Measurements from ENCODE around the gene COL27A1.
"Not testable (repeated sequence)": the region's sequence is repeated elsewhere in the genome, so short reads cannot be mapped to it uniquely, and the experiment has no call there.

Gene COL27A1

DNA sequence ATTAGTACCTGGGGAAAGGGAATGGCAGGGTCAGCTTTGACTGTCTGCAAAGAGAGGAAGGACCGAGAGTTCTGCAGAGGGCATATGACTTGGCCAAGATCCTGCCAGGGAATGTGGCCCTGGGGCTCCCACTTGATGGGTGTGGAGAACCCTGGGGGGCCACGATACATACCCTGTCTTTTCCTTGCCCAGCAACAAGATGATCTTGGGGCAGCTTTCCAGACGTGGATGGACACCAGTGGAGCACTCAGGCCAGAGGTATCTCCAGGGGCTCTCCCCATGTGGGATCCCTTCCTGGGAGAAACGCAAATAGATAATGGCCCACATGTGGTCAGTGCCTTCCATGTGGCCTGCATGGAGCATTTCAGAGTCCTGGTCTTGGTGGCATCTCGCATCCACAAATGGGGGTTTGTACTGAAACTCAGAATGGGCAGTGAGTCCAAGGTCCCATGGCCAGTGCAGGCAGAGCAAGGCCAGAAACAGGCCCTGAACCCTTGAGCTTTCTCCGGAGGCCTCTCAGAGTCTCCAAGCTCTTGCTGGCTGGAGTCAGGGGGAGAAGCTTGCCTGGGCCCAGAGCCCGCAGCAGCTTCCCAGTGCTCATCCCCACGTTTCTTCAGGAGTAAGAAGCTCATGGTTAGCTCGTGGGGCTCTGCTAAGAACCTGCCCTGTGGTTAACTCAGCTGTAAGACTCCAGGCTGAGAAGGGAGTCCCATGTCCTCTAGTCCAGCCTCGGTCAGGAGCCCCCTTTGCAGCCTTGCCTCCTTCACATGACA is 149.3 kb downstream of the COL27A1 start:
- no peak for DNase-seq (ENCODE audit: low read depth in 2 of 2)

DNA sequence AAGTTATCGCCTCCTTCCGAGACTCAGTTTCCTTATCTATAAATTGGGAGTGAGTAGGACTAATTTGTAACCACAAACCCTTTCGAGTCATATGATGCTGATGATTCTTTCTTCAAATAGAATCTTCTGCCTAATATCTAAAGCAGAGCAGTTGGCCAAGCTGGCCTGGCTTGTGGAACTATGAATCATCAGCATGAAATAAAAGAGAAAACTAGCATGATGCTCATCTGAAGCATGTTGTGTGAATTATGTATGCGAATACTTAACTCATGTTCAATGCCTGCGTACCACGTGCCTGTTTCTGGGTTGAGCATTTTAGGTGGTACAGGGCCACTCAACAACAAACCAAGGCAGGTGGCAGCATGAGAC is 152.5 kb downstream of the COL27A1 start:
- DNase-seq (ENCODE audit: low read depth in 2 of 2), result no peak

DNA sequence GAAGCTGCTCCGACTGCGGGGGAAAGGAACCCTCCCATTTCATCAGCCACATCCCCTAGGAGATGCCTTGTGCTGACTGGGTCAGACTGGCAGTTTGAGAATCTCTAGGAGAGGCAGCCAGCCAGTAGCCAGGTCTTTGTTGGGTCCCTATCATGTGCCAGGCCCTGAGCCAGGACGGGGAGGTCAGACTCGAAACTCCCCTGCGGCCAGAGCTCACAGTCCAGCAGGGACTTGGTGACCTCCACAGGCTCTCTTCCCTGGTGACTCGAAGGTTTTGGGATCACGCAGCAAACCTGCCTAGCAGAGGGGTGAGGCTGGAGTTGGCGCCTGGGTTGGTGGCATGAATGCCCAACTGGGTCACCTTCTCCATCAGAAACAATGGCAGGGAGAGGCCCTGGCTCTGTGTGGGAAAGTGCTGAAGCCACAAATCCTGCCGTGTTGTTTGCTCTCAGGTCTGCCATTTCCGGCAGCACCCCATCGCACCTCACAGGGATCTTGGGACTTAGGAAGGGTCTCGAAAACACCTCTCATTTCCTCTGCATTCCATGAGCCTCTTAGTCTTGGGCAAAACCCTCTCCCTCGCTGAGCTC is 153.1 kb downstream of the COL27A1 start:
- no peak for DNase-seq (ENCODE audit: low read depth in 2 of 2)

DNA sequence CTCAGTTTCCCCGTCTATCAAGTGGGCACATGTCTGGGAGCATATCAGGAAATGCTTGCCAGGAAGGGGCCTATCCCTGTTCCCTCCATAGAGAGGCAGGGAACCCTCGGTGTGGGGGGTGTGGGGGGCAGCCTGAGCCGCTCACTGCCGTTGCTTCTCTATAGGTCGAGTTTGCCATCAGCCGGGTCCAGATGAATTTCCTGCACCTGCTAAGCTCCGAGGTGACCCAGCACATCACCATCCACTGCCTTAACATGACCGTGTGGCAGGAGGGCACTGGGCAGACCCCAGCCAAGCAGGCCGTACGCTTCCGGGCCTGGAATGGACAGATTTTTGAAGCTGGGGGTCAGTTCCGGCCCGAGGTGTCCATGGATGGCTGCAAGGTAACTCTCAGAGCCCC is 153.8 kb downstream of the COL27A1 start:
- DNase-seq (ENCODE audit: low read depth in 2 of 2), result no peak

DNA sequence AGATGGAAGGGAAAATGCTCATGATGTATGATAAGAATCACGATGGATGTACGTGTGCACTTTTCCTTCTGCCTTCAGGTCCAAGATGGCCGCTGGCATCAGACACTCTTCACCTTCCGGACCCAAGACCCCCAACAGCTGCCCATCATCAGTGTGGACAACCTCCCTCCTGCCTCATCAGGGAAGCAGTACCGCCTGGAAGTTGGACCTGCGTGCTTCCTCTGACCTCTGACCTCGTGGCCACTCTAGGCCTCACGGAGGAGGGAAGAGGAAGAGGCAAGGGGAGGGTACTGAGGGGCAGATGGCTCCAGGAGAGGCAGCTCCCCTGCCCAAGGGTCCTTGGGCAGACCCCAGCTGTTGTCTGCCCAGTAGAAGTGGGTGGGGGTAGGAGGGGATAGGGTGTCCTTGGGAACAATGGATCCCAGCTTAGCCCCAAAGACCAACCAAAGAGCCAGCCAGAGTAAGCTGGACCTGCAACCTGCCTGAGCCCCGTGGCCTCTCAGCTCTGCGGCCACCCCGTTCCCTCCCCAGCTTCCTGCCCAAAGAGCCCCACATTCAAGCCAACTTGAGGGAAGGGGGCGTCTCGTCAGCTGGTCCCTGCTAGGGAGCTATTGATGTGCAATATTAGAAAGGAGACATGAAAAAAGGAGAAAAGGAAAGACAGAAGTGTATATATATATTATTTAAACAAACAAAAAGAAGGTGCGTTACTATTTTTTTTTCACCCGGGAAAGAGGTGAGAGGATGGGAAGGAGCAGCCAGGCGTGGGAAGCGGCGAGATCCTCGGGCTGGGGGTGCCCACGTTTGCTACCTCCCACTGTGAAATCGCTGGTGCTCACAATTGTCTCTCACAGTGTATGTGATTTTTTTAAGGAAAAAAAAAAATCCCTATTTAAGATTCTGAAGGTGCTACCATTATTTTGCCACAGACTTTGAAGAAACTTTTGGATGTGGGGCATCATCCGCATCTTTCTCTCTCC is 155.4 kb downstream of the COL27A1 start:
- DNase-seq (ENCODE audit: low read depth in 2 of 2), result no peak

DNA sequence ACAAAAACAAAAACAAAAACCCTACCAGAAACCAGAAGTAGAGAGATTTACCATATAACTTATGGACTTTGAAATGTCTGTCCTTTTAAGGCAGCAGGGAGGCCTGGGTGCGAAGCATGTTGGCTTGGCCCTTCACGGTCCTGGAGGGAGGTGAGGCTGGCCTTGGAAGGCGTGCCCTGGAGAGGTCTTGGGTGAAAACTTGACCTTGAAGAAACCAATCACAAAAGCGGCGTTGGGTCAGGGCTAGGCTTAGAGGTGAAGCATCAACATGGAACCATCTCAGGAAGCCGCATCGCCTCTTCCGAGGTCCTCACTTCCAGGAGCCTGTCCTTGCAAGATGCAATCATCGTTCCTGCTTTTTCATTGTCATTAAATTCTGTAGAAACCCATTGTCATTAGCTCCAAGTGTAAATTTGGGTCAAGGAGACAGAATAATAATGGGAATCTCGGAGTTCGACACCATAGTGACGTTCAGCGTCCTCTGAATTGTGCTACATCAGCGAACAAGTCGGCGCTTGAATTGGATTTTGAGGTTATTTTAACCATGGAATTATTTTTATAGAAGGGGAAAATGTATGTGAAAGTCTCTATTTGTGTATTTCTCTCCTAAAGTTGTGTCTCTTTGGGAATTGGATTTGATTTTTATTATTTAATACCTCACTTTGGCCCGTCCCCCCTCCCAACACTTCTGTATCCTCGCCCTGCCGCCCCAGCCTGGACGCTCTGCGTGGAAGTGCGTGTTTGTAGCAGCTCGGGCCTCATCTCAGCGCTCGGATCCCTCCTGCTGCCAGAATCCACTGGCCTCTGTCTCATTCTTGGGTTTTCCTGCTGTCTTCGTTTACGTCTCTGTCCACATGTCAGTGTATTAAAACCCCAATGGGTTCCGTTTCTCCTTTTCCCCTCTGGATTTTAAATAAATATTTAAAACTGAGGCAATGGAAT is 156.5 kb downstream of the COL27A1 start:
- no peak for DNase-seq (ENCODE audit: low read depth in 2 of 2)

DNA sequence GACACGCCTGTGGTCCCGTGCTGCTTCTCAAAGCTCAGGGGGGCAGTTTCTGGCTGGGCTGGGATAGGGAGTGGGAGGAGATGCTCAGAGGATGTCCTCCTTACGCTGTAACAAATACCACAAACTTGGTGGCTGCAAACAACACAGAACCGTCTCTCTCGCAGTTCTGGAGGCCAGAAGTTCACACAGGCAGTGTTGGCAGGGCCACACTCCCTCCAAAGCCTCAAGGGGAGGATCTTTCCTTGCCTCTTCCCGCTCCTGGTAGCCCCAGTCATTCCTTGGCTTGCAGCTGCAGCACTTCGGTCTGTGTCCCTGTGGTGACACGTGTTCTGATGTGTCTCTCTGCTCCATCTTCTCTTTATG is 157.2 kb downstream of the COL27A1 start:
- no peak for DNase-seq (ENCODE audit: low read depth in 2 of 2)

DNA sequence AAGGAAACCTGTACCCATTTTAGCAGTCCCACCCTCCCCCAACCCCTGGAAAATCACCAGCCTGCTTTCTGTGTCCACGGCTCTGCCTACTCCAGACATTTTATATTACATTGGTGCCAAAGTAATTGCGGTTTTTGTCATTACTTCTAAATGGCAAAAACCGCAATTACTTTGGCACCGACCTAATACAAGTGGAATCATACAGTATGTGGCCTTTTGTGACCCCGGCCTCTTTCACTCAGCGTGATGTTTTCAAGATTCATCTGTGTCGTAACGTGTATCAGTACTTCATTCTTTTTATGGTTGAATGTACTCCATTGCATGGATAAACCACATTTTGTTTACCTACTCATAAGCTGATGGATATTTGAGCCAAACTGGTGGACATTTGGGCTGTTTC is 157.8 kb downstream of the COL27A1 start:
- DNase-seq (ENCODE audit: low read depth in 2 of 2), result no peak

DNA sequence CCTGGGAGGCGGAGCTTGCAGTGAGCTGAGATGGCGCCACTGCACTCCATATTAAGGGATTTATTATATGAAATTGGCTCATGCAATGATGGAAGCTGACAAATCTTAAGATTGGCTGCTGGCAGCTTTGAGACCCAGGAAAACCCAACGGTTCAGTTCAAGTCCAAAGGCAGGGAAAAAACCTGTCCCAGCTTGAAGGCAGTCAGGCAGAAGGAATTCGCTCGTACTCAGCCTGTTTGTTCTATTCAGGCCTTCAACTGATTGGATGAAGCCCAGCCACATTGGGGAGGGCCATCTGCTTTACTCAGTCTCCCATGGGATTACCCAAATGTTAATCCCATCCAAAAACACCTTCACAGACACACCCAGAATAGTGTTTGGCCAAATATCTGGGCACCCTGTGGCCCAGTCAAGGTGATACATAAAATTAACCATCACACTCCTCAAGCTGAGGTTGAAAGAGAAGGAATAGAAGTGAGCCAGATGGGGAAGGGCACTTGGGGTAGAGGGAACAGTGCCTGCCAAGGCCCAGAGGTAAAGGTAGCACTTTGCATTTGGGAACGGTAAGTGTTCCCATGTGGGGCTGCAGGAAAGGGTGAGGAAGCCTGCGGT is 159.0 kb downstream of the COL27A1 start:
- DNase-seq (ENCODE audit: low read depth in 2 of 2), result no peak

DNA sequence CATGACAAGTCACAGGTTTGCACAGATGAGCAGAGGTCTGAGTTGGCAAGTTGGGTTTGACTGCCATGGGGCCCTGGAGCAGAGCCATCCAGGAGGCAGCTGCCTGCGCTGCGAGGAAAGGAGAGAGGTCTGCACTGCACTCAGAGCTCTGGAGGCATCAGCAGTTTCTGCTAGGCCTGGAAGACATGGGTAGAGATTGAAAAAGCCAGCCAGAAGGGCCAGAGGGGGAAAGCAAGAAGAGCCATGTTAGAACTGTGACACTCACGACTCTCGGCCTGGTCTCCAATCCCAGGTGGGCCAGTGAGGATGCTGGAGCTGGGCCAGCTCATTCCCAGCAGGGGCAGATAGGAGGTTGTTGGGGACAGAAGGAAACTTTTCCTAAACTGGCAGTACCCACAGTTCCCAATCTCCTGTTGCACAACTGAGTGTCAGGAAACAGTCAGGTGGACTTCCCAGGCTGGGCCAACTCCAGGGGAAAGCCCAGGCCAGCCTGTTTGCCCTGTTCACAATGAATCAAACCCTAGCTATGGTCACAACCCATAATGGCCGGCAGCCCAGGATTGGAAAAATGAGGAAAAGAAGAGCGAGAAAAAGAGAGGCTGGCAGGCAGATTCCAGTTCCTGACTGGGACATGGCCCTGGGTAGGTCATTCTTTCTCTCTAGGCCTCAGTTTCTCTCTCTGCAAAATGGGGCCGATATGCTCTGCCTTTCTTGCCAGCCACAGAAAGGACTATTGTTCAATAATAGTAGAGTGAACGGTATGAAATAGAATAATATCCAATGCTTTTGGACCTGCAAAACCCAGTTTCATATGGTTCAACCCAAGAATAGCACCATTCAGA is 159.8 kb downstream of the COL27A1 start:
- DNase-seq (ENCODE audit: low read depth in 2 of 2), result no peak

DNA sequence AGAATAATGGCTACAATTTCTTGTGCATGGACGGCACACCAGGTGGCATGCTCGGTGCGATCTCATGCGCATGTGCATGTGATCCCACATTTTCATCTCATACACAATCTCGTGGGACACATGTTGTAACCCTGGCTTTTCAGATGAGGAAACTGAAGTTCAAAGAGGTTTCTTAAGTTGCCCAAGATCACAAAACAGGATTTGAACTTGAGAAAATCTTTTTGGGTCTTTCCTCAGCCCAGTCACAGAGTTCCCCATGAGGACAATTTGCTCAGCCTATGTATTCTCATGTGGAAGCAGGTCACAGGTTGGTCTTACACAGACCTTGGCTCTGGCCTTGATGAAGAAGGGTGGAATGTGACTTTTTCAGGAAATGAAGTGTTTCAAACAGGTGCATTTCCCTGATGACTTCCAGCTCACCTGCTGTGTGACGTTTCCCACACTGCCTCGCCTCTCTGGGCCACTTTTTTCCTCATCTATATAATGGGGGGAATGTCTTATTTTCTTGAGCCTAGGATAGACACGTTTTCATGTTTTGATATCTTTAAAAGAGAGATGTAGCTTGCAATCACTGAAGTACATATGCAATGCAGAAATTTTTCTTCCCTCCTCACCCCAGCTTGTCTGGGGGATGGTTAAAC is 160.5 kb downstream of the COL27A1 start:
- no peak for DNase-seq (ENCODE audit: low read depth in 2 of 2)

DNA sequence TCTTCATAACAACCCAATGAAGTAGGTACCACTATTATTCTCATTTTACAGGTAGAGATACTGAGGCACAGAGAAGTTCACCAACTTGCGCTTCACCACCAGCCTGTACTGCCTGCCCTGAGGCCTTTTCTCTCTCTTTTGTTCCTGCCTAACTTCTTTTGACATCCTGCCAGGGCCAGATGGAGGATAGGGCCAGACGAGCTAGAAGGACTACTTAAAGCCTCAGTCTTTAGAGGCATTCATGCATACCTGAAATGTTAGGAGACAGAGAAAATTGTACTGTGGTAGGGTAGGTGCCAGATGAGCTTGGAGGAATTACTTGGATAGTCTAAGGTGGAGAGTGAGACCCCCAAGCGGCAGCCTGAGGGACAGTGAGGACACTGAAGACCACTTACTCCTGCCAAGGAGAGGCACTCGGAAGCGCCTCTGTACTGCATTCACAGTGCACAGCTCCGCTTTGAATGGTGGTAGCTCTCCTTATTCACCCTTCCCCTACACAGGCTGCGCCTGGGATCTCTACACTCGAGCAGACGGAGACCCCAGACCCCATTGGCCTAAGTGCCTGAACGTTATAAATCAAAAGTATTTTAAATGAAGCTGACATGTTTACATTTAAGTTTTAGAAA is 161.4 kb downstream of the COL27A1 start:
- DNase-seq (ENCODE audit: low read depth in 2 of 2), result no peak

DNA sequence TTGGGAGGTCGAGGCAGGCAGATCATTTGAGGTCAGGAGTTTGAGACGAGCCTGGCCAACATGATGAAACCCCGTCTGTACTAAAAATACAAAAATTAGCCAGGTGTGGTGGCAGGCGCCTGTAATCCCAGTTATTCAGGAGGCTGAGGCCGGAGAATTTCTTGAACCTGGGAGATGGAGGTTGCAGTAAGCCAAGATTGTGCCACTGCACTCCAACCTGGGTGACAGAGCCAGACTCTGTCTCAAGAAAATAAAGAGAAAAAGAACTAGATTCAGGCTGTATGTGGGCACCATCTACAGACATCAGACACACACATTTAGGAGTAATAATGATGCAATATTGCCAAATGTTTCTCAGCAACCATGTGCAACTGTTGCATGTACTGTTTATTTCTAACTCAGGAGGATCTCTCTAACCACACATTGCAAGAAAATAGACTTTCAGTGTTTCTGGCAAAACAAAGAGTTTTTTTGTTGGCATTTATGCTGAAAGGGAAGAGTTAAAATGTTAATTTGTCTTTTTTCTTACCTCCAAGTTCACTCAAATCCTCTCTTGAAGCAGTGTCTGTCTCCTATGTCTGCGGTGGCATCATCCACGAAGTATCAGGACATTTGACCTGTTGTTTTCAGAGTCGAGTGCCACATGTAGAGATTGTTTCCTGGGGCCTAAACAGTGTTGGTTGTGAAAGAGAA is 162.5 kb downstream of the COL27A1 start:
- DNase-seq (ENCODE audit: low read depth in 2 of 2), result no peak

DNA sequence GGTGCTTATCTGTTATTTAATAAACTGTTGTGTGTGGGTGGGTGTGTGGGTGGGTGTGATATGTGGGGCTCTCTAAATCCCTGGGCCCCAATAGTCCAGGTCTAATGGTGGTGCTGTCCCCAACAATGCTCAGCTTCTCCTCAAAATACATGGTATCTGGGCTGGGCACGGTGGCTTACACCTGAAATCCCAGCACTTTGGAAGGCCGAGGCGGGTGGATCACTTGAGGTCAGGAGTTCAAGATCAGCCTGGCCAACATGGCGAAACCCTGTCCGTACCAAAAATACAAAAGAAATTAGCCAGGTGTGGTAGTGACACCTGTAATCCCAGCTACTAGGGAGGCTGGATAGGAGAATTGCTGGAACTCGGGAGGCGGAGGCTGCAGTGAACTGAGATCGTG is 163.1 kb downstream of the COL27A1 start:
- DNase-seq (ENCODE audit: low read depth in 2 of 2), result no peak

DNA sequence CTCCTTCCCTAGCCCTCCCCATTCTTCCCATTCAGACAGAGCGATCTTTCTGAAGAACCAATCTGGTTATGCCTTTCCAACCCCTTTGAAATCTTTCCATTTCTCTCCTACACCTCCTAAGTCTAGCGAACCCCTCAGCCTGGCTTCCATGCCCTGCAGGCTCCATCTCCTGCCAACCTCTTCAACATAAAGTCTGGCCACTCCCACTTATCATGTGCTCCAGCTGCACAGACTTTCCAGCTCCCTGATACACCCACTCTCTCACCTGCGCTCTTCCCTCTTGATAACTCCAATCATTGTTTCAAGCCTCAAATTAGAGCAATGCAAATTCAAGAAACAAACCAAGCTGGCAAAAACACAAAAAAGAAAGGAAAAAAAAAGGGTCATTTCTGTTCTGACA is 163.8 kb downstream of the COL27A1 start:
- DNase-seq (ENCODE audit: low read depth in 2 of 2), result no peak

DNA sequence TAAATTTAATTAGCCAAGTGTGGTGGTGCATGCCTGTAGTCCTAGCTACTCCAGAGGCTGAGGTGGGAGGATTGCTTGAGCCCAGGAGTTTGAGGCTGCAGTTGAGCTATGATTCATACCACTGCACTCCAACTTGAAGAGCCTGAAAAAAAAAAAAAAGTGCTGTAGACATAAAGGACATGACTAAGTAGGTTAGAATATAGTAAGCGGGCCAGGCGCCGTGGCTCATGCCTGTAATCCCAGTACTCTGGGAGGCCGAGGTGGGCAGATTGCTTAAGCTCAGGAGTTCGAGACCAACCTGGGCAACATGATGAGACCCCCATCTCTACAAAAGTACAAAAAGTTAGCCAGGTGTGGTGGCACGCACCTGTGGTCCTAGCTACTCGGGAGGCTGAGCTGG is 165.4 kb downstream of the COL27A1 start:
- DNase-seq (ENCODE audit: low read depth in 2 of 2), result peak in 1 of 2 donors; percentile 14

DNA sequence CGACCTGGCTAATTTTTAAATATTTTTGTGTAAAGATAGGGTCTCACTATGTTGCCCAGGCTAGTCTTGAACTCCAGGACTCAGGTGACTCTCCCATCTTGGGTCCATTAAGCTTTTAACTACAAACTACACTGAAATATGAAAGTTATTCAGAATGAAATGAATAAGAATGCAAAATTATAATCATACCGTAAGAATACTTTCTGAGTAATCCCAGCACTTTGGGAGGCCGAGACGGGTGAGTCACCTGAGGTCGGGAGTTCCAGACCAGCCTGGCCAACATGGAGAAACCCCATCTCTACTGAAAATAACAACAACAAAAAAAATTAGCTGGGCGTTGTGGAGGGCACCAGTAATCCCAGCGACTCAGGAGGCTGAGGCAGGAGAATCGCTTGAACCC is 166.4 kb downstream of the COL27A1 start:
- peak; percentile 15 to 50 for DNase-seq (ENCODE audit: low read depth in 2 of 2)

DNA sequence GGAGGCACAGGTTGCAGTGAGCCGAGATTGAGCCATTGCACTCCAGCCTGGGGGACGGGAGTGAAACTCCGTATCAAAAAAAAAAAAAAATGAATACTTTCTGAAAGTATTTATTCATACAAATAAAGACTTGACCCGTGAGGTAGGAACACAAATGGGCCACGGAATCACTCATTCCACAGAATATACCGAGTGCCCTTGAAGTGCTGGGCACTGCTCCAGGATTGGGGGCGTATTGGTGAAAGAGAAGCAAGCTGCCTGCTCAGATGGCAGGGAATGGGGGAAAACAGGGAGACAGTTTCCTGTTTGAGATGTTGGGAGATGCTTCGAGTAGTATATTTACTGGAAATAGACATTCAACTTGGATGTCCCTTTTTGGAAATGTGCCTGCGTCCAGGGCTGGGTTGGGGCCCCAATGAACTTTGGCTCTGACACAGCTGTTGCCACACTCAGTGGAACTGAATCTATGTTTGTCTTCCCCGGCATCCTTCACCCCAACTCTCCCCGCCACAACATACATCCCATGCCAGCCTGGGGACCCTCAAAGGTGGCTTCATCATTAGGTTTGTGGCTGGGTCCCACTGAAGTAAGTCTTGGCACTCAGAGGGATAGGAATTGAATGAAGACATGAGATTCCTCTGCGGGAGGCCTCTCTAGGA is 167.0 kb downstream of the COL27A1 start:
- DNase-seq (ENCODE audit: low read depth in 2 of 2), result not testable (repeated sequence)

All from stimulated activated CD8-positive, alpha-beta memory T cell treated with anti-CD3 and anti-CD28 coated beads, Interleukin-15, amount 100 ng/mL, for 48 hours (primary cell).